Fibroblast of the conjunctiva (primary cell): ENCODE data around the gene ENTPD6.
"Not testable (repeated sequence)": the region's sequence is repeated elsewhere in the genome, so short reads cannot be mapped to it uniquely, and the experiment has no call there.

Experiments used
- DNase-seq: peaks from one replicate; pipeline ENCODE4 v3.0.0-alpha.2; 2010; ENCODE audit warnings: low read depth

The ENTPD6 gene

DNA sequence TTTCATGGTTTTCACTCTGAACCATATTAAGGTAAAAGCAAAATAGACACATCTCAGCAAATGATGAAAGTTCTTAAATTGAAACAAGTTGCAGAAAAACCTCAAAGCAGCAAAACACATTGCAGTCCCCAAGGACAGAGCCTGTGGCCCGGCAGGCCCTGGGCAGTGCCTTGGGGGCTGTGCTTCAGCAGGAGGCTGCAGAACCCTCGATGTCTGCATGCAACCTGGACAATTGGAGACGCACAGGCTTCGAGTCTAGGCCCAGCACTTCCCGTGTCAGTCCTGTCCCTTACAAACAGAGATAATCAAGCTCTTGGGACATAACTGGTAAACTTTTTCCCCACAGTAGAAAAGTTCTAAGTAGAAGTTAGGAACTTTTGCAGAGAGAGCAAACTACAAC is 61.6 kb downstream of the ENTPD6 start:
- no peak for DNase-seq

DNA sequence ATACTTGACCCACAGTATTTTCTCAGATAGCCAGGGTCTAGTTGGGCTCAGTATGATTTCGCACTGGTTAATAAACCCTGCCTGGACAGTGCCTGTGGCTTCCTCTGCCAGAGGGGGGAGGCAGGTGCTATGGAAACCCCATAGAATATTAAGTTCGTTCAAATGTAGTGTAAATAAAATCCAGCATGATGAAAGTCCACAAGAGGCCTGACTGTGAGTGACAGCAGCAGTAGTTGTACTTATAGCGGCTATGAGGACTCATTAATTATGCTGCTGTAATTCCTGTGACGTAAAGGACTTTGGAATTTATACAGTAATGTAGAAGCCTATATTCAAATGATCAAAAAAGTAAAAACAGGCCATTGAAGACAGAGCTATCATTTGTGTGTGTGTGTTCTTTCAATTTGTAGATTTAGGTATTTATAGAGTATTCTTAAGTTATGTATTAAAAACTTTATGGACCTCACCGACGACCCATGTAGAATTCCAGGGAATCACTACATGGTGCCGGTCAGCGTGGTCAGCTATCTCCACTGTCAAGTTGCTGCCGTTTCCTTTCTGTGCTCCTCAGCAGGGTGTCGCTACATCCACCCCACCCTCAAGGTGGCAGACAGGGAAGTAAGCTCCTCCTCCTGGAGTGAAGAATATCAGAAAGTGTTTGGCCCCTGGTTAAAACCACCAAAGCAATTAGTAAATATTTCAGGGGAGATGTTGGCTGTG is 62.4 kb downstream of the ENTPD6 start:
- DNase-seq = no peak

GRCh38 chr20:25258476-25258805 is 62.9 kb downstream of the ENTPD6 start:
- no peak for DNase-seq

GRCh38 chr20:25258828-25259227 is 63.3 kb downstream of the ENTPD6 start:
- no peak for DNase-seq

DNA sequence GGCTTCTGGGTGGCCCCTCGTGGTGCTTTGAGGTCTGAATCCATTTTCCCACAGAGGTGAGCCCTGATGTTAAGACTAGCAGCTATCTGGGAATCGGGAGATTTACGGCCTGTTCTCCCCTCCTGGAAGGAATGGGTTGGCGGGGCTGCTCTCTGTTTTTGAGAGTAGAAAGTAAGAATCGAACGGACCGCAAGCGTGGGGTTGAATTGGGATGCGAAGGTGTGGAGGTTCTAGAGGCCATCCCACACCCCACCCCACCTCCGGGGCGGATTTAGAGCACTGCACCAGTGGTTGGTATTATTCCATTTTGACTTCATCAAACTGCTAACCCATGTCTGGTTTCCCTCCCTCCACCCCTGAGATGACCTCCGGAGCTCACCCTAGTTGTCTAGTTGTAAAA is 63.8 kb downstream of the ENTPD6 start:
- DNase-seq = no peak

DNA sequence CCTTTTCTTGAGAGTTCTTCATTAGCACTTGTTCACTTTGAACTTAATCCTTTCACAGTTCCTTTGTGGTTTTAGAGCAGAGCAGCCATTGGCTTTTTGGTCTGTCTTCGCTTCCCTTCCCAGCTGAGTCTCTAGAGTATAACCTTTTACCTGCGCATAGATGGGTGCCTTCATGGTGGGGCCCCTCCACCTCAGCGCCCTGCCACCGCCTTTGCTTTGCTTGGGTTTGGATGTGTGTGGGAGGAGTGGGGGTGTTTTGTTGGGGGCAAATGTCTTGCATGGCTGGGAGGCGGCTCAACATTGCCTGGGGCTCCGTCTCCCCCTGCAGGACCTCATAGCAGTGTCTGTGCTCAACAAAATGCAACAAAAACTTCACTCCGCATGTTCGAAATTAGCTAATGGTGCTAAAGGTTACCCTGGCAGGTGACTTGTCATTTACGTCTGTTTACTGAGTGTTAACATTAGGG is 64.3 kb downstream of the ENTPD6 start:
- DNase-seq = no peak

DNA sequence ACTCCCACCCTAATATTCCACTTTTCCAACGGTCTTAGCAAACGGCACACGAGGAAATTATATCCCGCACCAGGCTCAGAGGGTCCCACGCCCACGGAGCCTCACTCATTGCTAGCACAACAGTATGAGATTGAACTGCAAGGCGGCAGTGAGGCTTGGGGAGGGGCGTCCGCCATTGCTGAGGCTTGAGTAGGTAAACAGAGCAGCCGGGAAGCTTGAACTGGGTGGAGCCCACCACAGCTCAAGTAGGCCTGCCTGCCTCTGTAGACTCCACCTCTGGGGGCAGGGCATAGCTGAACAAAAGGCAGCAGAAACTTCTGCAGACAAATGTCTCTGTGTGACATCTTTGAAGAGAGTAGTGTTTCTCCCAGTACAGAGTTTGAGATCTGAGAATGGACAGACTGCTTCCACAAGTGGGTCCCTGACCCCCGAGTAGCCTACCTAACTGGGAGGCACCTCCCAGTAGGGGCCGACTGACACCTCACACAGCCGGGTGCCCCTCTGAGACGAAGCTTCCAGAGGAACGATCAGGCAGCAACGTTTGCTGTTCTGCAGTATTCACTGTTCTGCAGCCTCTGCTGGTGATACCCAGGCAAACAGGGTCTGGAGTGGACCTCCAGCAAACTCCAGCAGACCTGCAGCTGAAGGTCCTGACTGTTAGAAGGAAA is 65.4 kb downstream of the ENTPD6 start:
- DNase-seq = not testable (repeated sequence)

DNA sequence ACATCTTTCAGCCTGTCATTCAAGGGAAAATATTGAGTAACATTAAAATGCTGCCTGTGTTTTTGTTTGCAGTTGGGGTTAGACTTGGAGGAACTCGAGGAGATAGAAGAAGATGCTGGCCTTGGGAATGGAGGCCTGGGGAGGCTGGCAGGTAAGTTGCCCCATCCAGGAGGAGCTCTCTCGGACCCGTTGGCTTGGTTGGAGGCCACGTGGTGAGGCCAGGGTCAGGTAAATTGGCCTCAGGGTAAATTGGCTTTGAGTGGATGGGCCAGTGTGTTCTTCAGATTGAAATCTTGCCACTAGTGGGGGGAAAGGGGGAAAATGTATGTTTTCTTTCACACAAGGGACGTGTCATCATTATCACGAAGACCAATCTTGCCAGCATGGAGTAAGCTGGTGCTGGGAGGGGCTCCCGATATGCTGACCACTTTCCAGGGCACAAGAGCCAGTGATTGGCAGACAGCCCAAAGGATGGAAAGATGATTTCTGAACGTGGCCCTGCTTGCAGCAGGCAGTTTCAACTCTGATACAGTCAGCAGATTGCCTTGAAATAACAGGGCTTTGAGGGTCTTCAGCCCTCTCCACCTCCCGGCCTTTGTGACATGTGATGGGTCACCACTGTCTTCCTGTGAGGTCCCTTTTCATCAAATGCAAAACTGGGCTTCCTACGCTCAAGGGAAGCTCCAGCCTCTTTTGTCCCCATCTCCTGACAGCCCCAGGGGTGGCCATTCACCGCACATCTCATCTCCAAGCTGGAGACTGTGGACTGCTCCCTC is 73.7 kb downstream of the ENTPD6 start:
- no peak for DNase-seq

GRCh38 chr20:25269833-25270170 is 74.3 kb downstream of the ENTPD6 start:
- no peak for DNase-seq

- DNase-seq = no peak
These were observed 75.3 kb downstream of the ENTPD6 start for GRCh38 chr20:25270829-25271251.

GRCh38 chr20:25271486-25272222 is 76.1 kb downstream of the ENTPD6 start:
- no peak for DNase-seq

- DNase-seq = no peak
These were observed 76.9 kb downstream of the ENTPD6 start for GRCh38 chr20:25272223-25273000.

- no peak for DNase-seq
These were observed 77.5 kb downstream of the ENTPD6 start for GRCh38 chr20:25273046-25273445.

DNA sequence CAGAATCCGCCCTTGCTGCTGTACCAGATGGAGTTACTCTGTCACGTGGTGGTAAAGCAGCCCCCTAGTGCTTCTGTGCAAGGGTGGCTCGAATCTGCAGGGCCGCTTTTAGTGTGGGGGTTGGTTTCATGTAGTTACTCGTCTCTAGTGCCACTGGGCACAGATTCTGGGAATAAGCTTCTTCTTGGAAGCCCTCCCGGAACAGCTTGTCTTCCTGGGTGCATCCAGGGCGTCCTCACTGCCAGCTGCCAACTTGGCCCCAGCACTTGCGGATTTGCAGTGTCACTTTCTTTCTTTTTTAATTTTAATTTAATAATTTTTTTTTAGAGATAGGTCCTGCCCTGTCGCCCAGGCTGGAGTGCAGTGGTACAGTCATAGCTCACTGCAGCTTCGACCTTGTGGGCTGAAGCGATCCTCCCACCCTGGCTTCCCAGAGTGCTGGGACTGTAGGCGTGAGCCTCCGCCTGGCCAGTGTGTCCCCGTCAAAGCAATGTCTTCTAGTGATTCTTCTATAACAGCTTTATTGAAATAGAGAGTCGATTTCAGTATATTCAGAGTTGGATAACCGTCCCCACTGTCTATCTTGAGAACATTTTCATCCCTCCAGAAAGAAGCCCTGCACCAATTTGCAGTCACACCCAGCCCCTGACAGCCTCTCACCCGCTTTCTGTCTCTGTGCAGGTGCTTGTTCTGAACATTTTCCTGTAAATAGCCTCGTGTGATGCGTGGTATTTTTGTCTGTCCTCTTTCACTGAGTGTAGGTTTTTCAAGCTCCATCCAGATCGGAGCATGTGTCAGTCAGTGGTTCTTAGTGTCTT is 78.2 kb downstream of the ENTPD6 start:
- DNase-seq = no peak

GRCh38 chr20:25274481-25274880 is 79.0 kb downstream of the ENTPD6 start:
- no peak for DNase-seq

DNA sequence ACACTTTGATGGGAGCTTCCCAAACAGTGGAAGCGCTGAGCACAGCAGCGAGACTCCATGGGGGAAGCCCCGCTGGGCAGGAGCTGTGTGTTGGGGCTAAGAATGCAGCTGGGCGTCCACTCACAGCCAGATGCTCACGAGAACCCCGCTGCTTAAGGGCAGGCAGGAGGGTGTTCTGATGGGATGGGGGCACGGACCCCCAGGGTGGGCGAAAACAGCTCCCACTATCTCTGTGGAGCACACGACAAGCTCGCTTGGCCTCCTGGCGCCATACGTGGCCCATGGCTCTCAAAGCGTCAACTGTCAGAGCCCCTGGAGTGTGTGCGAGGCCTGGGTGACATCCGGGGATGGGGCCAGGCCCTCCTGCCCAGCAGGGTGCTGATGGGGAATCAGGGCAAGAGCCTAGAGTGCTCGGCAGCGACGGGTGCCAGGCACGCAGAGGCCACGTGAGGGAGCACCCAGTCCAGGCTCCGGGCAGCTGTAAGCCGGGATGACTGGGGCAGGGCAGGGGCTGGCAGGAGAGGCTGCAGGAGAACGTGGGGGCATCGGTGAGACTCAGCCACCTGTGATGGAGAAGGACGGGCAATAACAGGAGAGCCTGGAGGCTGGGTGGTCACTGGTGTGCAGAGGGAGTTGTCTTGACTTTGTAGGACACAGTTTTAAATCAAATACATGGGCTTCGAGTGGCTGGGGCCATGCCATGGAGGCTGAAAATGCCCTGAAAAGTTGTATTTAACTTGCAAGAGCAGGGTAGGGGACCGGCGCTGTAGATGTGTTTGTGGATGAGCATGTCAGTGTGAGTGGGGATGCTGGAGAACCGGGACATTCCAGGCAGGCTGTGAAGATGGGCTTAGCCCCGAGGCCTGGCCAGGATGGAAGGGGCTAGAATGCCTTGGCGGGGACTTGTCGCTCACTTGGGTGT is 79.6 kb downstream of the ENTPD6 start:
- no peak for DNase-seq

DNA sequence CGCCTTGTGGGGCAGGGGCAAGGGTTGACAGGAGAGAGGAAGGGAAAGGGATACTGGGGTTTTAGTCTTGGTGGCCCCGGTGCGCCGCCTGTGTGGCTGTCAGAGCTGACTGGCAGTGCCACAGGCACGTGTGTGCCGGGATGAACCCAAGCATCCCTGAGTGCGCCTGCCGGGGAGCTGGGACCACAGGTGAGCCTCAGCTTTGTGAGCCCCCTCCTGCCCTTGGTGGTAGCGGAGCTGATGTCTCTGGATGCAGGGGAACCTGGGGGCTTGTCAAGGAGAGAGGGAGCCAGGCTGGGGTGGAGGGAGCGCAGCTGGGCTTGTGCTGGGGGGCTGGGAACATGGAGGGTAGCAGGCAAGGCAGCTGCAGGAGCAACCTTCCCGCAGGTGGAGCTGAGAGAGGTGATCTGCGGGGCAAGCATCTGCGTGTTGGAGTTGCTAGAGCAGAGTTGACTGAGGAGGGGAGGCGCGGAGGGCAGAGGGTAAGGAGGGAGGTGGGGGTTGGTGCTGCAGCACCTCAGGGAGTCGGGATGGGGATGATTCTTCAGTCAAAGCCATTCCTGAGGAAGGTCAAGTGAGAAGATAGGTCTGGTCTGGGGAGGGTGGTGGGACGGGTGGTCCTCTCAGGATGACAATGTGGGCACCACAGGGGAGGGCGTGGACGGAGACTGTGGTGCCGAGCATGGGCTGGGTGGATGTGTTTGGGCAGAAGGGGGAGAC is 80.5 kb downstream of the ENTPD6 start:
- no peak for DNase-seq
